NCI-H2107 treated with DMSO at 0.1 percent for 48 hours (cell line): ENCODE measurements around the gene PTPRN2.
"Not testable (repeated sequence)": the region's sequence is repeated elsewhere in the genome, so short reads cannot be mapped to it uniquely, and the experiment has no call there.

ENCODE experiments used
- DNase-seq: peaks from one replicate; lab custom pipeline; 2025; ENCODE audit not compliant: unreplicated experiment; lab: John Stamatoyannopoulos, UW

The PTPRN2 gene

DNA sequence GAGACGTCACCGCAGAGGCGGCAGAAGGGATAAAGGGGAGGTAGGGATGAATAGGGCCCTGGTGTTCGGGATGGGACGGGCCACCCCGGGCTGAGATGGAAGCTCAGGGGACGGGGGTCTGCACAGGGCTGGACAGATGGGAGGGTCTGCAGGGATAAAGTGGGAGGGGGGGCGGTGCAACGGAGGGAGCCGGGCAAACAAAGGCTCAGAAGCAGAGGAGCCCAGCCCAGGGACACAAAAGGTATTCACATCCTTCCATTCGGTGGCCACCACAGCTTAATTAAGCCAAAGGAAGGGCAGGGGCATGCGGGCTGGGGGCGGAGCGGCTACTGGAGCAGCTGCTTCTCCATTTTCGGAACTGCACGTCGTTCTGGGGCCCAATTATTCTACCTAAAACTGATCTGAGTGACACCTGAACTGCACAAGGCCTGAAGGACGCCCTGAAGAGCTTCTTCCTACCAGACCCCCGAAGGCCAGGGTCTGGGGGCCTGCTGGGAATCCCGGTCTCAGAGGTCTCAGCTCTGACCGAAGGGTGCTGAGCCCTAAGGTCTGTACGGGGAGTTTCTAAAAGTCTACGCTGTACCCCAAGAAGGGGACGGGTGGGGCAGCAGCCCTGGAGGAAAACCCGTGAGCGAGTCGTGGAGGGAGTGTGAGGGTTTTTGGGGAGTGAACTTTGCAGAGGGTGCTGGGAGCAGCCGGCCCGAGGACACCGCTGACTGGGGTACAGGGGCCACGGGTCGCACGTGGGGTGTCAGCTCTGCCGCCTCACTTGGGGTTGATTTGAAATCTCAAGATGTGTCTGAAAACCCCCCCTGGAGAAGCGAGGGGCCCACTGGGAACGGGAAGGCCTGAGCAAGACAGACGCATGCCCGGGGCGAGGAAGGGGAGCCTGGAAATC, 916.0 kb downstream of the PTPRN2 start:
- no peak for DNase-seq

- DNase-seq, result no peak
Observed at GRCh38 chr7:157670490-157671357, 916.9 kb downstream of the PTPRN2 start.

DNA sequence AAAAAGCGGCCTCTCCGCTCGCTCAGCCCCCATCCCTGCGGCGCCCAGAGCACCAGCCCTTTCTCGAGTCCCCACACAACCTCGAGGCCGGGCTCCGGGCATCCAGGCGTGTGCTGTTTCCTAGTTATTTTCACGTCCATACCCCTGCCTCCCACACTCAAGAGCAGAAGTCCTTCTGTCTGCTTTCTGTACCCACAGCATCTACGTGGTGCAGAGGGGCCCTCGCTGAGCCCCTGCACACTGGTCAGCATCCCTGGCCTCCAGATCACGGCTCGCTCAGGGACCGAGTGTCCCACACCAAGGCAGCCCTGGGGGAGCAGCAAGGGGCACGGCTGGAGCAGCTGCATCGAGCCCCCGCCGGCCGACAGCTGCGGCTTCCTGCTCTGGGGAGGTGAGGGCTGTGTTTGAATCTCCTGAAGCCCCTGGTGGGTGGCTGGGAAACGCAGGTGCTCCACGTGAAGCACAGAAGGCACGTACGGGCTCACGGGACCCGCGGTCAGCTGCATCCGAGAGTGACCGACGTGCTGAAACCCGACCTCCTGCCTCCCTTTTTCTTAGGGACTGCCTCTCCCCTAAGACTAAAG, 917.8 kb downstream of the PTPRN2 start:
- no peak for DNase-seq

DNA sequence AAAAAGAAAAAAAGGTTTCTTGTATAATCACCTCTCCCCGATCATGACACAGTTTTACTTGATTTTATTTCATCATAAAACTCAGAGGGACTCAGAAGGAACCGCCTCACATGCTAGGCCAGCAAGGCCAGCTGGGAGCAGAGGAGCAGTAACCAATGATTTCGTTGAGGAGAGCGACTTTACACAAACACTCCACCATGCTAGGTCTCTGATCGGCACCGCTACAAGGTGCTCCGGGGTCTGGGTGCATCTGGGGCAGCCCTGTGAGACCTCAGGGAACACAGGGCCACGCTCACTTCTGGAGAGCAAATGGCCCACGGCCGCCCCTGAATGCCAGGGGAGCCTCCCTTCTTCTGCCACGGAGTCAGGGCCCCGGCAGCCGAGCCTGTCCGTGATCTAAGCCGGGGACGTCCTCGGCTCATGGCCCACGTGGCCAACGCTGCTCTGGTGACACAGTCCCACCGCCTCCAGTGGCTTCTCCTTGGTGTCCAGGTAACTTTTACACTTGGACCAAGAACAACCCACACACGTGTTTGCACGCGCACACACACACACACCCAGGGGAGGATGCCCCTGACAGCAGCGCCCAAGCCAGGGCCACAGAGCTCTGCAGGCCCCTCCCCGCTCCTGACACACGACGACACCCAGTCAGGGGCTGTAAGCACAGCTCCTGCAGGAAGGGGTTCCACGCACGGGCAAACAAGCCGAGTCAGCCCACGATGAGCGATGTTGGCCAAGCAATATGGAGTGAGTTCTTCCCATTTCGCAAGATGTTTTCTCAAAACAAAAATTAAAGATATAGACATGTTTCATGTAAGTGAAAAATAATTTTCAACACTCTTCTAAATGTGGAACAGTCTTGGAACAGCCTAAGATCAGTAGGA, 918.5 kb downstream of the PTPRN2 start:
- DNase-seq, result no peak

- DNase-seq, result no peak
Observed at GRCh38 chr7:157668221-157668883, 919.3 kb downstream of the PTPRN2 start.

DNA sequence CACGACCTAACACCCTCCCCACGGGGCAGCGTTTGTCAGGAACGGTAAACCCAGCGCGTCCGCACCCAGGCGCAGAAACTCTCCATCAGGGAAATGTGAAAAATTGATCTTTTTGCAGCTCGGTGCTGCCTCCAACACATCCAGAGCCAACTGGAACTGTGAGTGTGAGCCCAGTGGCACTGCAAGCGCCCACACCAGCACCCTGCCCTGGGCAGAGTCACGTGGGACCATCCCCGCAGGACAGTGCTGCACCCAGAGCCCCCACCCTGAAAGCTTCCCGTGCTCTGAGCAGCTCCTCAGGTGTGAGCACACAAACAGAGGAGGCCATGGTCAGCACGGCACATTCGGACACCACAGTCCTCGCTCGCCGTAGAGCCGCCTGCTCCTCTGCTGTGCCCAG, 919.9 kb downstream of the PTPRN2 start:
- DNase-seq, result no peak

DNA sequence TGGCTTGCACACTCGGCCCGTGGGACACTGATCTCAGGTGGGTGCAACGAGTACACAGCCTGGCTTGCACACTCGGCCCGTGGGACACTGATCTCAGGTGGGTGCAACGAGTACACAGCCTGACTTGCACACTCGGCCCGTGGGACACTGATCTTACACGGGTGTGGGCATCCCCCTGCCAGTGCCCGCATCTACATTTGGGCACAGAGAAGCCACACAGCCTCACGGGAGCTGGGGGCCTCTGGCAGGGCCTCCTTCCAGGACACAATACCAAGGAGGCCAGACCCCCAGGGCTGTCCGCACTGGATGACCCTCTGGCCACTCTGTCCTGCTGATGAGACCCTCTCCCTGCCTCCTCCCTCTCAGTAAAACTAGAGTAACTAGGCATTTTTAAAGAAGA, 920.4 kb downstream of the PTPRN2 start:
- no peak for DNase-seq

DNA sequence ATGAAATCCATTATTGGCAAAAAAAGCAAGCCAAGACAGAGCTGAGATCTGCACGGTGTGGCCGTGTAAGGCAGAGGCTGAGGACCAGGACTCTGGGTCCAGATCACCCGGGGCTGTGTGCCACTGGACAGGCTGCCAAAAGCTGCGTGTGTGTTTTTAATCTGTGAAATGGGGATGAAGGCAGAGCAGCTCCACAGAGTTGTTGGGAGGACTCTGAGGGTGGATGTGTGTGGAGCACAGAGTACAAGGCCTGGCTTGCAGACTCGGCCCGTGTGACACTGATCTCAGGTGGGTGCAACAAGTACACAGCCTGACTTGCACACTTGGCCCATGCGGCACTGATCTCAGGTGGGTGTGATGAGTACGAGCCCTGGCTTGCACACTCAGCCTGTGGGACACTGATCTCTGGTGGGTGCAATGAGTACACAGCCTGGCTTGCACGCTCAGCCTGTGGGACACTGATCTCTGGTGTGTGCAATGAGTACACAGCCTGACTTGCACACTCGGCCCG, 921.0 kb downstream of the PTPRN2 start:
- no peak for DNase-seq

DNA sequence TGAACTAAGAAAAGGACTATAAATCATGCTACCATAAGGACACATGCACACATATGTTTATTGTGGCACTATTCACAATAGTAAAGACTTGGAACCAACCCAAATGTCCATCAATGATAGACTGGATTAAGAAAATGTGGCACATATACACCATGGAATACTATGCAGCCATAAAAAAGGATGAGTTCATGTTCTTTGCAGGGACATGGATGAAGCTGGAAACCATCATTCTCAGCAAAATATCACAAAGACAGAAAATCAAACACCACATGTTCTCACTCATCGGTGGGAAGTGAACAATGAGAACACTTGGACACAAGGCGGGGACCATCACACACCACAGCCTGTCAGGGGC, 922.0 kb downstream of the PTPRN2 start:
- DNase-seq, result not testable (repeated sequence)

DNA sequence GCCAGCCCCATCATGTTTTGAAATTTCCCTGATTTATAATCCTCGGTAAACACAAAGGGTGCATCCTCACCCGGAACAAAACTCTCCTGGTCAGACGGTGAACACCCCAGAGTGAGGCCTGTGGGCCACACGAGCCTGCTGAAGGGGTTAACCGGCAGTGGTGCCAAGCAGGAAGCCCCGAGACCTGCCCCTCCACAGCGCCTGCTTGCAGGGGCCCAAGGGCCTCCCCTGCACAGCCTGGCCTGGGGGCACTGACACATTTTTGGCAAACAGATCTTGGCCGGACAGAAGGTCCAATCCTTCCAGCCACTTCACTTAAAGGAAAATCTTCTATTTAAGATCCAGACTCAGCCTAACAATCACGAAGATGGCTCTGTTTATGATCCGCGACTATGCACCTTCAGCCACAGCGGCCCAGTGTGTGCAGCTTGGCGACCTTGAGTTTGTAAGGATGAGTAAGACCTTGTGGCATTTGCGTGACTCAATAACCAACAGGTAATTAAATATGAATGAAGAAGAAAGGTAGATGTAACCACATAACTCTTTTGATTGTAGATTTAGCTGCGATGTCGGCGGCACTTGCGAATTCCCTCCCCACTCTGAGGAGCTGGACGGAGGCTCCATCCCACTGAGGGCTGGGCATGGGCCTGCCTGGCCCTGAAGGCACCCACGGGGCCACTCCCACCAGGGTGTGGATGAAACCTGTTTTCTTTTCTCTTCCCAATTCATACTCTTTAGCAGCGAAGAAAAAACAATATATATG, 922.6 kb downstream of the PTPRN2 start:
- no peak for DNase-seq

- no peak for DNase-seq
Observed at GRCh38 chr7:157664034-157664433, 923.6 kb downstream of the PTPRN2 start.

DNA sequence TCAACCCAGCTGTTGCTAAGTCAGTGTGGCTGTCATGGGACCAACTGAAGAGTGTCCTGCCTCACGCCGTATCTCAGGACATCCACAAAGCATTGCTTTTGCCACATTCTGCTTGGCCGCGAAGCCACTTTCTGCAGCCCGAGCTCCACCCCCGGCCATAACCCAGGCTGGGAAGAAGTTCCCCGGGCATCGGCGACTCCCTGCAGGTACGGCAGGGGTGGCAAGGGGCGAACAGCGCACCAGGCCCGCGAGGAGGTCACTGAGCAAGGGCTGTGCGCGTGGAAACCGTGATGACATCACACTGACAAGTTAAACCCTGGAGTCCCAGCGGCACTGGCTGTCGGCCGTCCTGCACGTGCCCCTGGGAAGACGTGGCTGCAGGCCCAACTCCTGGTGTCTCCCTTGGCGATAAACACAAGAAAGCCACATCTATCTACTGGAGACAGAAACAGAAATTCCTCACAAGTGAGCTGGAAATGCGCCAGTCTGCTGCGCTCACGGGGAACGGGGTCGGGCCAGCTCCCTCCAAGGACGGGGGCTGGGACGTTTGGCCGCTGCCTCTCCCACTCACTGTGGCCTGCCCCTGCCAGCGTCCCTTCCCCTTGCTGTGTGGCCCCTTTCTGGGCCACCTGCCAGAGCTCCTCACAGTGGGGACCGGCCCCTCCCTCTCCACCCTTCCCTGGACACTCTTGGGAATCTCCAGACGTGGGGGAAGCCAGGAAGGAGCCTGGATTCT, 924.5 kb downstream of the PTPRN2 start:
- no peak for DNase-seq

- DNase-seq, result no peak
Observed at GRCh38 chr7:157662110-157662791, 925.4 kb downstream of the PTPRN2 start.

DNA sequence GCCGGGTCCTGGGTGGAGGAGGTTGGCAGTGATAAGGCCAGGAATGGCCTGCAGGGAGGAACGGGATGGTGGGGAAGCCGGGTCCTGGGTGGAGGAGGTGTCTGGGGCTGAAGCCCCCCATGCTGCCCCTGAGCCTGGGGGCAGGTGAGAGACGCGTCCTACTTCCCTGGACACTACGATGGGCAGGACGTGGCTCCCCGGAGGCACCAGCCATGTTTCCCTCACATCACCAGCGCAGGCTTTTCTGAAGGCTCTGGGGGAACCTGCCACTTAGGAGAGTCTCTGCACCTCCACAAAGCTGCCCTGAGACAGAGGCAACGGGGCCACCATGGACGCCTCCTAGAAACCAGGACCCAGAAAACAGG, 926.0 kb downstream of the PTPRN2 start:
- DNase-seq, result no peak

DNA sequence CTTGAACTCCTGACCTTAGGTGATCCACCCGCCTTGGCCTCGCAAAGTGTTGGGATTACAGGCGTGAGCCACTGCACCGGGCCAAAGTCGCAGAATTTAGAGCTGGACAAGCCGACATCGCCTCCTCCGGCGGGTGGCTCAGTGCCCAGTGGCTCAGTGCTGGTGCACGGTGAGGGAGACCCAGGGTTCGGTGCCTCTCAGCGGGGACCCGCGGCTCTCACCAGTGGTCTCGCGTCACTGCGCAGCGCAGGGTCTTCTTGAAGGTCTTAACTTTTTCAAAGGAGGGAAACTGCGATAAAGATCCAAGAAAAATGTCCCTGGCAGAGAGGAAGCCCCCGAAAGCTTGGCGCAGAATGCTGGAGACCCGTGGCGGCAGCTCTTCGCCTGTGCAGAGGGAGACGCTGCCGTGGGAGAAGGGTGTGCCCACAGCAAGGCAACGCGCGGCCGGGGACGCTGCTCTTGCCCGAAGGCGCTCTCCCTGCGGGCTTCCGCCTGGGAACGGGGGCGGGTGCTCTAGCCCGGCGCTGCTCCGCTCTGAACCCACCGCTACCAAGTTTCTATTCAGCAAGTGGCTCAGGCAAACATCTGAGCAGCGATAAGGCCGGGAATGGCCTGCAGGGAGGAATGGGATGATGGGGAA, 926.5 kb downstream of the PTPRN2 start:
- no peak for DNase-seq

- no peak for DNase-seq
Observed at GRCh38 chr7:157658851-157659412, 928.7 kb downstream of the PTPRN2 start.
